Activated CD4-positive, alpha-beta T cell treated with anti-CD3 and anti-CD28 coated beads, Interleukin-2, amount 50 U/mL, for 16 hours (primary cell): ENCODE data around the gene NFATC1.
"Not testable (repeated sequence)": the region's sequence is repeated elsewhere in the genome, so short reads cannot be mapped to it uniquely, and the experiment has no call there.

Experiments used
- DNase-seq: peaks from one replicate; pipeline ENCODE4 v3.0.0-alpha.2; 2020

The NFATC1 gene

DNA sequence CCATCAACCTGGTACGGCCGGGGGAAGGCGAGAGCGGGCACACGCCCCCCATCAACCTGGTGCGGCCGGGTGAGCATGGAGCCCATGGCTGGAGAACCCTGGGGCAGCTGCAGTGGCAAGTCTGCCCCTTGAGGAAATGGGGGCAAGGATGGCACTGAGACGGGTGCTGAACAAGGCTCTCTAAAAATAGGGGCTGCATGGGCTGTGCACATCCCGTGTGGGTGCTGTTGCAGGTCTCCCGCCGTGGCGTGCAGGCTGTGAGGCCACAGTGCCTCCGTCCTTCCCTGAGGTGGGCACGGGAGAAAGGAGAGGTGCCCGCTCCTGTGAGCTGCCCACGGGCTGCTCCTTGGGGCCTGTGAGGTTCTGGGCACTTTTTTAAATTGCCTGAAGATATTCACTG is 99.2 kb downstream of the NFATC1 start:
- DNase-seq = no peak

DNA sequence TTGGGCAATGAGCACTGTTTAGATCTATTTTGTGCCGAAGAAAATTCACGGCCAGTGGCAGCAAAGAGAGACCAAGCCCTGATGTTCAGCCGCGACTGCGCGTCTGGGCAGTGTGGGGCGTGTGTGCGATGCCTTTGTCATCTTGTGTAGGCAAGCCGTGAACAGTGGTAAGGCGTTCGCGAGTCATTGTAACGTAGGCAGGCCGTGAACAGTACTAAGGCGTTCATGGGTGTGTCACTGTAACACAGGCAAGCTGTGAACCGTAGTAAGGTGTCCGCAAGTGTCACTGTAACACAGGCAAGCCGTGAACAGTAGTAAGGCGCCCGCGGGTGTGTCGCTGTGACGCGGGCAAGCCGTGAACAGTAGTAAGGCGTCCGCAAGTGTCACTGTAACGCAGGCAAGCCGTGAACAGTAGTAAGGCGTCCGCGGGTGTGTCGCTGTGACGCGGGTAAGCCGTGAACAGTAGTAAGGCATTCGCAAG is 99.9 kb downstream of the NFATC1 start:
- DNase-seq = no peak

DNA sequence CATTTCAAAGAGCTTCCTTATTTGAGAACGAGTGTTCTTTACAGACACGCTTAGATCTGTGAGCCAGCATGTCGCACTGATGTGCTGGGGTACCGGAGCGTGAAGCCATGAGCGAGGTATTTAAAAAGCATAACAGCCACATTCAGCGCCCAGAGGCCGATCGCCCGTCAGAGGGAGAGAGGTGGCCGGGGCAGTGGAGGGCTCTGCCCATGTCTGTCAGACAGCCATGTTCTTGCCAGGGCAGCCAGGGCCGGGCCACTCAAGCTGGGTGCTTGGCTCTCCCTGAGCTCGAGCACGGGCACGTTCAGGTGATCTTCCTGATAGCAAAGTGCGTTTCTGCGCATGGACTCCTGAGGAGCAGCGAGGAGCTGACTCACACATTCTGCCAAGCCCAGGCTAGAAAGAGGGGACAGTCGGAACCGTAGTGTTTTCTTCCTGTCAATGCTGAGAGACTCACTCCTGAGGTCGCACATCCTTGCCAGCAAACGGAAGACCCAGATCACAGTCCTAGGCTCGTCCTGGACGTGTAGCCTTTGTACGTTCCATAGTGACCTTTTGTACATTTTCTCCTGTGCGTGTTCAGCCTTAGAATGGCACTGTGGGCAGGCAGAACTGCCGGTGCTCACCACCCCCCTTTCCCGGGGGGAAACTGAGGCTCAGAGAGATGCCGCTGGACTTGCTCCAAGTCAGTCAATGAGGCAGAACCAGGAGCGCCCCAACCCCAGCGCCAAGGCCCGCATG is 100.7 kb downstream of the NFATC1 start:
- DNase-seq = no peak

DNA sequence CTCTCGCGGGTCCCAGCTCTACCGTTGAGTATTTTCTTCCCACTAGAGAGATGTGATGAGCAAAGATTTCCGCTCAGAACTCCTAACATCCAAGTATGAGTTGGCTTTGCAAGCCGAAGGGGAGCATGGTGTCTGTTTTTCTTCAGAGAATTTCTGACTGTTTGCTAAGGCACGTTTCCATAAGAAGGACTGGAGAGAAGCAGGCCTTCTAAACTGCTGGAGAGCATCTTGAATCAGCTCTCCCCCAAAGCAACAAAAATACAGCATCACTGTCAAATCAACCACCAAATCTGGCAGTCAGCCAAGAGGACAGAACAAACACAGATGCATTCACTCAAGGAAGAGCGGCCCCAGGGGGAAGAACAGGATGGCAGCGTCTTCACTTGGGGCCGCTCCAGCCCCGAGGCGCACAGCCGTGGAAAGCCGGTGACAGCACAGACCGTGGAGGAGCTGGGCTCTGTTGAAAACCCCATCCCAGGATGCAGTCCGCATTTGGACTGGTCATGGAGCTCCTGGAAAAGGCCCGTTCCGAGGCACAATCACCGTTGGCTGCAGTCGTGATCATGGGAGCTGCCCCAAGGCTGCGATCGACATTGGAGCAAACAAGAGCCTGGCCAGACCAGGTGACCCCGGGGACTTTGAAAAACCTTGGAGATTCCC is 101.4 kb downstream of the NFATC1 start:
- DNase-seq = no peak

DNA sequence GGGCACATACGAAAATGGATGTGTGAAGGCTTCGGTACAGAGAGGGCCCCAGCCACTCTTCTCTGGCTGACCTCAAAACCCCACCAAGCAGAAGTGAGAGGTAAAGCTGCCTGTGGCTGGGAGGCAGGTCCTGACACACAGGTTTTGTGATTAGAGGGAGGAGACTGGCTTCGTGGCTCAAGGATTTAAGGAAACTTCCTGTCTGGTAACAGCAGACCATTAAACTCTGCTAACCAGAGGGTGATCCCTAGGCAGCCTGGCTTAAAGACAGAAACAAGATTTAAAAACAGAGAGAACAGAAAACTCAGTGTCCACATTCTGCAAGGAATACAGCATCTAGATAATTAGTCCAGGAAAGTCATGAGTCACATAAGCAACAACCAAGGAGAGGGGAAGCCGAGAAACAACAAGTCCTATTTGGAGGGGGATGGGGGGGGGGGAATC is 101.9 kb downstream of the NFATC1 start:
- no peak for DNase-seq

DNA sequence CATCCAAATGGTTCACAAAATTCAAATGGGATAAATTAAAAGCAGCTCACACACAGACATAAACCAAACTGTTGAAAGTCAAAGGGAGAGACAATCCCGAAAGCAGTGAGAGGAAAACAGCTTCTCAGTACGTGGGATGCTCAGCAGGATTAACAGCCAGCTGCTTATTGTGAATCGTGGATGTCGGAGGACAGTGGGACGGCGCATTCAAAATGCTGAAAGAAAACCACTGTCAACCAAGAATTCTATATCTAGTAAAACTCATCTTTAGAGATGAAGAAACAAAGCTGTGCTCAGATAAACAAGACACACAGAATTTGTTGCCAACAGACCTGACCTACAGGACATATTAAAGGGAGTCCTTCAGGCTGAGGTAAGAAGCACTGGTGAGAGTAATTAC is 102.9 kb downstream of the NFATC1 start:
- no peak for DNase-seq

DNA sequence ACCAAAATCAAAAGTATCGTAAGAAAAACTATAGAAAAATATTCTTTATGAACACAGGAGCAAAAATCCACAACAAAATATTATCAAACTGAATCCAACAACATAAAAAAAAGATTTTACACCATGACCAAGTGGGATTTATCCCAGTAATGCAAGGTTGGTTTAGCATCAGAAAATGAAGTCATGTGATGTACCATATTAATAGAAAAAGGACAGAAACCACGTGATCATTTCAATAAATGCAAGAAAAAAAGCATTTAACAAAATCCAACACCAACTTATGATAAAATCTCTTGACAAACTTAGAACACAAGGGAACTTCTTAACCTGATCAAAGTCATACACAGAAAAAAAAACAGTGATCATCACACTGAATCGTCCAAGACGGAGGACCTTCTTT is 105.3 kb downstream of the NFATC1 start:
- DNase-seq = no peak

DNA sequence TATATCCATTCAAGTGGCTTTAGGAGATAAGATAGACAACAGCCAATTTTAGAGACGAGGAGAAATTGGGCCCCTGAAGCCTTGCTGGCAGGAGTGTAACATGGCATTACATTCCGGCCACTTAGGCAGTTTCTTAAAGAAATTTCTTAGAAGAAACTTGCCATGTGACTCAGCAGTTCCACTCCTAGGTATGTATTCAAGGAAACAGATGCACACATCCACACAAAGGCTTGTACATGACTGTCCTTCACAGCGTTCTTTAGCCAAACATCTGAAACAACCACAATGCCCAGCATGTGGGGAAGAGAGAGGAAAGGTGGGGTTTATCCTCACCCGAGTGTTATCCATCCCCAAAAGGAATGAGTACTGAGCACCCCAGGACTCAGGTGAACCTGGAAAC is 107.1 kb downstream of the NFATC1 start:
- no peak for DNase-seq

DNA sequence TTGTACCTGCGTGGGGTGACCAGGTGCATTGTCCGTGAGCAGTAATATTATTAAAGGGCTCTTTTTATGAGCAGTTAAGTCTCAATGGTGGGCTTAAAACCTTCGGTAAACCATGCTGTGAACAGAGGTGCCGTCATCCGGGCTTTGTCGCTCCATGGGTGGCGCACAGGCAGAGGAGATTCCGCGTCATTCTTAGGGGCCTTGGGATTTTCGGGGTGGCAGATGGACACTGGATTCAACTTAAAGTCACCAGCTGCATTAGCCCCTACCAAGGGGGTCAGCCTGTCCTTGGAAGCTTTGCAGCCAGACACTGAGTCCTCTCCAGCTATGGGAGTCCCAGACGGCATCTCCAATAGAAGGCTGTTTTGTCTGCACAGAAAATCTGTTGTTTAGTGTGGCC is 107.7 kb downstream of the NFATC1 start:
- DNase-seq = no peak

DNA sequence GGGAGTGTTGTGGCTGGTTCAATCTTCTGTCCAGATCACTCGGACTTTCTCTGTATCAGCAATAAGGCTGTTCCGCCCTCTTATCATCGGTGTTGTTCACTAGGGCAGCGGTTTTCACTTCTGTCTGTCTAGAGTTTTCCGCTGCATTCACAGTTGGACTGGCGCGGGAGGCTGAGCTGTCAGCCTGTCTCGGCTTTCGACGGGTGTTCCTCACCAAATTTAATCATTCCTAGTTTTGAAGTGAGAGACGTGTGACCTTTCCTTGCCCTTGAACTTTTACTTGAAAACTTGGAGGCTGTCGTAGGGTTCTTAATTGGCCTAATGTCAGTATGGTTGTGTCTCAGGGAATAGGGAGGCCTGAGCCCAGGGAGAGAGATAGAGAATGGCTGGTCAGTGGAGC is 108.3 kb downstream of the NFATC1 start:
- DNase-seq = no peak

DNA sequence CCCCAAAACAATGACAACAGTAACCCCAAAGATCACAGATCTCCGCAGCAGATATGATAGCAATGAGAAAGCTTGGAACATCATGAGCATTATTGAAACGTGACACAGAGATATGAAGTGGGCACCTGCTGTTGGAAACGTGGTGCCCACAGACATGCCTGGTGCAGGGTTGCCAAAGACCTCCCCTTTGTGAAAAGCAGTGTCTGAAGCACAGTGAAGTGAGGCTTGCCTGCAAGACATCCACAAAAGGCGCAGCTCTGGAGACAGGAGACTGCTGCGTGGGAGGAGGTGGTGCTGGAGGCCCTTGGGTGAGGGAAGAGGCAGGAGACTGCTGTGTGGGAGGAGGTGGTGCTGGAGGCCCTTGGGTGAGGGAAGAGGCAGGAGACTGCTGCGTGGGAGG is 108.8 kb downstream of the NFATC1 start:
- DNase-seq = not testable (repeated sequence)

DNA sequence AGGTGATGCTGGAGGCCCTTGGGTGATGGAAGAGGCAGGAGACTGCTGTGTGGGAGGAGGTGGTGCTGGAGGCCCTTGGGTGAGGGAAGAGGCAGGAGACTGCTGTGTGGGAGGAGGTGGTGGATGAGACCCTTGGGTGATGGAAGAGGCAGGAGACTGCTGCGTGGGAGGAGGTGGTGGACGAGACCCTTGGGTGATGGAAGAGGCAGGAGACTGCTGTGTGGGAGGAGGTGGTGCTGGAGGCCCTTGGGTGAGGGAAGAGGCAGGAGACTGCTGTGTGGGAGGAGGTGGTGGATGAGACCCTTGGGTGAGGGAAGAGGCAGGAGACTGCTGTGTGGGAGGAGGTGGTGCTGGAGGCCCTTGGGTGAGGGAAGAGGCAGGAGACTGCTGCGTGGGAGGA is 109.7 kb downstream of the NFATC1 start:
- DNase-seq = not testable (repeated sequence)

DNA sequence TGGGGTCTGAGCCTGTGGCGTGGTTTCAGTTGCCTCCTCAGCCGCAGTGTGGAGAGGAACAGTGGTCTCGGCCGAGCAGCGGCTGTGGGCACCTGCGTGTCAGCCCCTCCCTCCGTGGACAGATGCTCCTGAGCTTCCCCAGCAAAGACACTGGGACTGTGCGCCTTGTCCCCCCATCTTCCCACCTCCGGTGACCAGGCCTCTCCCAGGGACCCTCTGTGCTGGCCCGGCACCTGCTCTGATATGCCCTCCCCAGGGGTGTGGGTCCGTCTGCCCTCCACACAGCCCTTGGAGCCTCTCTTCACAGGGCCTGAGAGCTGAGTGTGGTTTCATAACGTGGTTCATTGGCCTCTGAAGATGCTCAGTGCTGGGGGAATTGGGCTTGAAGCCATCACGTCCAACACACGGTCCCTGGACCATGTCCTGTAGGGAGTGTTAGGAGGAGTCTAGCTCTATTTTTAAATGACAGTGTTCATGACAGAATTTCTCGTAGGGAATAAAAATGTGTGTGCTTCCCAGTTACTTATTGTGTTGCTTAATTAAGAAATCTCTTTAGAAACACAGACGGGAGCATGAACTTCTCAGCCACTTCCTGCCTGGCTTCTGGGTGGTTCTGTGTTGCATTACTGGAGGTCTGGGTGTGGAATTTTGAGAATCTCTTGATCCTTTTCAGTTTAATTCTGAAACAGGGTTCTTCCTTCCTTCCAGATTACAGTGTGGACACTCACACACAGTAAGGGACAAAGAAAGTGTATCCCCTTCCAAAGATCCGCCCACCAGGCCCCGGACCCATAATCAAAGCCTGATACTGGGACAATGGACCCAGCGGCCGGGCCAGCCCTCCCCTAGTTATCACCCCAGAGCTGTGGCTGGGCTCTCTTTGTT is 110.7 kb downstream of the NFATC1 start:
- DNase-seq = no peak

DNA sequence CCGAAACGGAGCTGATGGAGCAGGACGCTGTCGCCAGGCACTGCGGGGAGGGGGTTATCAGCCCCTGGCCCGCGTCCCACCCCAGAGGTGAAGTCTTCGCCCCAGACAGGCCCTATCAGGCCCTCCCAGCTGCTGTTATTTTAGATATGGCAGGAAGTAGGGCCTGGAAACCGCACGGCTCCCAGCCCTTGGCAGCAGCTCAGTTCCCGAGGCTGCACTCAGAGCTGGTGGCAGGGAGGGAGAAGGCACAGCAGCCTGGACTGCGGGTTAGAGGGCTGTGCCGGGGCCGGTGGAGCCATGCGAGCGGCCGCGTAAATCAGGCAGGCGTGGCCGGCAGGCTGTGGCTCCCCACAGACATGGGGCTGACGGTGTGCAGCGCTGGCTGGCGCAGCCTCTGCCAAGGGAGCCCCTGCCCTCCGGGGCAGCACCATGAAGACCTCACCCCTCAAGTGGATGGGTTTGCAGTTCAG is 111.4 kb downstream of the NFATC1 start:
- no peak for DNase-seq

DNA sequence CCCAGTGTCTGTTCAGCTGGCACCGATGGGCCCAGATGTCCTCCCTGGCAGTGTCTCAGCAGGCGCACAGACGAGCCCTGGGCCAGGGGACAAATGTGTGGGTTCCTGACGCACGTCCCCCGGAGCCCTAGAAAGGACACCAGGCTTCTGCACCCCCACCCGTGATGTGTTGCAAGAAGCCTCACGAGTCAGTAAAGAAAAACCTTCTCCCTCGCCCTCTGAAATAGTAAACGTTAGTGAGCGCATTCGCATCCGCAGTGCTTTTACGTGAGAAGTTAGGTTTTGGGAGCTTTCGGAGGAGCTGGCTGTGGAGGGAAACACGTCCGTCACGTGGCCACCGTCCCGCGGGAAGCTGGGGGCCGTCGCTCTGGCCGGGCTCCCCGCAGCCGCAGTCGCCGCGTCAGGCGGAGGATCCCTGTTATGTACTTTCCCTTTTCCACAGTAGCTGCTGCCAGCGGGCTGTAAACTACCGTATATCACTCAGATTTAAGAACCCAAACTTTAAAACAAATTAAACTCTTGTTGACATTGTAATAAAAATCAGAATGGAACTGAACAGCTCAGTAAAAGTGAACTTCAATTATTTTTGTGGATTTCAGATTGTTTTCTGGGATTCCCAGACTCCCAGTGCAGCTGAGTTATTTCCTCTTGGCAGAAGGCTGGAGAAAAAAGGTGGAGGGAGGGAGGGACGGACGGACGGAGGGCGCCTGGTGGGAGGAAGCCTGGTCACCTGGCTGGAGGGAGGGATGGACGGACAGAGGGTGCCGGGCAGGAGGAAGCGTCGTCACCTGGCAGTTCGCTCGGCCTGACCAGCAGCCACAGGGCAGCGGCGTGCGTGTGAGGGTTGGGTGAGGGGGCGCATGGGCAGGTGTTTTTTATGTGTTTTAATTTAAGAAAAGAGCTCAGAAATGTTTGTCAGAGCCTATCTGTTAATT is 112.1 kb downstream of the NFATC1 start:
- no peak for DNase-seq

DNA sequence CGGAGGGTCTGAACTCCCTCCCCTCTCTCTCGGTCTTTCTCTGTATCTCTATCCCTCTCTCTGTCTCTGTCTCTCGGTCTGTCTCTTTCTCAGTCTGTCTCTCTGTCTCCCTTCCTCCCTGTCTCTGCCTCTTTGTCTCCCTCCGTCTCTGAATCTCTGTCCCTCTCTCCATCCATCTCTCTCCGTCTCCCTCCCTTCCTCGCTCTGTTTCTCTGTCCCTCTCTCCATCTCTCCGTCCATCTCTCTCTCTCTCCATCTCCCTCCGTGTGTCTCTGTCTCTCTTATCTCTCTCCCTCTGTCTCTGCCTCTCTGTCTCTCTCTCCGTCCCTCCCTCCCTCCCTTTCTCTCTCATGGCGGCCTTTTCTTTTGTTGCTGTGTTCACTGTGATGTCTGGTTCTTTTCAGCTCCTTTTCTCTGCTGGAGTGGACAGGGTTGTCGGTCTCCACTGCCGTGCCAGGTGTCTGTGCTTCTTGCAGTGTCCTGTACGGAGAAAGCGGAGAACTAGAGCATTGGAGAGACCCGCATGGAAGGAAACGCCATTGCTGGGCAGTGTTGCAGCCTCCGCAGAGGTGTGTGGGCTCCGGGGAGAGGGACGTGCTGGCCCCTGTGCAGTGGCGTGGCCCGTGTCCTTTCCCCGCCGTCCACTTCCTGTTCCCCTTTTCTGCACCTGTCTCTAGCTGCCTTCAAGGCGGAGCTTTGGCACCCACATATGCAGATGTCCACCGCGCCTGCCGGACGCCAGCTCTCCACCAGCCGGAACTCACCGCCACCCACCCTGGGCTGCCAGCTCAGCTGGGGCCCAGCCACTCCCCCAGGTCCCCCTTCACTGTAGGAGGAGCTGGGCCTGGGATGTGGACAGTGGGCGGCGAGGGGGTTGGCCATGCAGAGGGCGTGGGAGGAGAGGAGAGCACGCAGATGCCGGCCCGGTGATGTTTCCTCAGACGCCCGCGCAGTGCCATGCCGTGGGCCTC is 113.1 kb downstream of the NFATC1 start:
- no peak for DNase-seq

DNA sequence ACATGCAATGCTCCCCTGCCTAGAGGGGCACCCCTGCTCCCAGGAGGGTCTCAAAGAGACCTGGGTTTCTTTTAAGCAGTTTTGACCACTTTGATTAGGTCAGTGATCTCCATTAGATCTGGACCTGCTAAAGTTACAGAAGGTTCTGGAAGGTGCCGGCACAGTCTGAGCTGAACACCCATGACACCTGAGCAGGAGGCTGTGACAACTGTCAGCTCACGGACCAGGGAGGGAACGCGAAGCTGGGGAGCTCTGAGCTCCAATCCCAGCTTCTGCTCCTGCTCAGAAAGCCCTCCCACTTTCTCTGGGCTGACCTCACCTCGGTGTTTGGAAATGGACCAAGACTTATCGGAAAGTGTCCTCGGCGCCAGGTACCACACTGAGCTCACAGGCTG is 113.8 kb downstream of the NFATC1 start:
- DNase-seq = no peak

DNA sequence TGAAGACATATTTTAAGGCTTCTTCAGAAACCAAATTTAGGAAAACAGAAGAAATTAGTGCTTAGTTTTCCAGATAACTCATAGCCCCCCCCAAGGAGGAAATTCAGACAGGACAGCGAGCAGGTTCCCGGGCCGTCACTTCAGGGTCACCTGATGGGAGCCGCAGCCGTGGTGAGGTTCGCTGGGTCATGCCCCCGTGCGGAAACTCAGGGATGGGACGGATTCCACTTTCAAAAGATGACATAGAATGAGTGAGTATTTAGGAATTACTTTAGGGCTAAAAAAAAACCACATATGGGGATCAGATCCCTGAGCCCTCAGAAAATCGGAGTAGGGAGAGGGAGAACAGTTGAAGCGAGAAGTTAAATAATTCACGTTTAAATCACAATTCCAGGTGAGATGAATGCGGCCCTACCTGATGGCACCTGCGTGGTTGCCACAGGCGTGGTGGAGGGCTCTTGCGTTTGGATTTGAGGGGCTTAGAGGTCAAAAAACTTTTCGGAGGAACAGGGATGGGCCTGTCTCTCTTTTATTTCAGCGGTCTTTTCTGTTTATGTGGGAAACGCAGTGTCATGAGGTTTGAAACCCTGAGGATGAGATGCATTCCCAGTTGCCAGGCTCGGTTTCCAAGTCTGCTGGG is 114.4 kb downstream of the NFATC1 start:
- no peak for DNase-seq

DNA sequence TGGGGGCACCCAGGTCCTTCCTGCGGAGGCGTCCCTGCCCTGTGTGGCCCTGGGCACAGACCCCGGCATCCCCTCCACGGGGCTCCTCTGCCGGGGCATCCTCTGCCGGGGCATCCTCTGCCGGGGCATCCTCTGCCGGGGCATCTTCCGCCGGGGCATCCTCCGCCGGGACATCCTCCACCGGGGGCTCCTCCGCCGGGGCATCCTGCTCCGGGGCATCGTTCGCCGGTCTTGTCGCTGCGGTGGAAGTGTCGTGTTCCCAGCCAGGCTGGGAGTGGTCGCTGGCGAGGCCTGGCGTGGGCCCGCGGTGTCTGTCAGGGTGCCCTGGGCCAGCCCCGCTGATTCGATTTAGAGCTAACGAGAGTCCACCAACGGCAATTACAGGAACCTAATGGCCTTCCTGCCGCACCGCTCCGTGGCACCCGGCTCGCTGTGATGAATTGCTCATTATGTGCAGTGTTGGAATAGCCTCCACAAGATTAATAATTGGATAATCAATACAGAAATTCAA is 115.1 kb downstream of the NFATC1 start:
- no peak for DNase-seq

DNA sequence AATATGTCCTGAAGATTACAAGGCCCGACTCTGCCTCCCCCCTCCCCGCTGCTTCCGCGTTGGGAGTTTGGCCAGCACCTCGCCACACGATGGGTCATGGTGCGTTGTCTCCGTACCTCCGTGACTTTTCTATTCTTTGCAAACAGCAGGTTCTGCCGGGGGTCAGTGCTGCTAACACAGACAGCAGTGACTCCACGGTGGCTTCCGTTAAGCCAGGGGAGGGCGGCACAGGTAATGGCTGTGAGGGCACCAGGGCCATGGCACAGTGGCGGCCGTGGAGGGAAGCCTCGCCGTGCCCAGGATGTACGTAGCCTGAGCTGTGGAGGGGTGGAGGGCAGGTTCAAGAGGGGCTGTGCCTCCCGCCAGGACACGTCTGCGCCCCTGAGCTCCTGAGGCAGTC is 115.5 kb downstream of the NFATC1 start:
- no peak for DNase-seq
